HG03135 (cell line): Measurements from ENCODE around the gene SLC35G2.
A peak's percentile ranks its signal among the peaks of the same experiment; 100 is the strongest.
"Not testable (repeated sequence)": the region's sequence is repeated elsewhere in the genome, so short reads cannot be mapped to it uniquely, and the experiment has no call there.

Experiments
- ATAC-seq: cut with Tn5 transposase; IDR thresholded peaks from one replicate; pipeline ENCODE4 v1.9.1; 2021; ENCODE audit warnings: mild to moderate bottlenecking, moderate library complexity; ENCODE audit not compliant: unreplicated experiment

SLC35G2 gene

DNA sequence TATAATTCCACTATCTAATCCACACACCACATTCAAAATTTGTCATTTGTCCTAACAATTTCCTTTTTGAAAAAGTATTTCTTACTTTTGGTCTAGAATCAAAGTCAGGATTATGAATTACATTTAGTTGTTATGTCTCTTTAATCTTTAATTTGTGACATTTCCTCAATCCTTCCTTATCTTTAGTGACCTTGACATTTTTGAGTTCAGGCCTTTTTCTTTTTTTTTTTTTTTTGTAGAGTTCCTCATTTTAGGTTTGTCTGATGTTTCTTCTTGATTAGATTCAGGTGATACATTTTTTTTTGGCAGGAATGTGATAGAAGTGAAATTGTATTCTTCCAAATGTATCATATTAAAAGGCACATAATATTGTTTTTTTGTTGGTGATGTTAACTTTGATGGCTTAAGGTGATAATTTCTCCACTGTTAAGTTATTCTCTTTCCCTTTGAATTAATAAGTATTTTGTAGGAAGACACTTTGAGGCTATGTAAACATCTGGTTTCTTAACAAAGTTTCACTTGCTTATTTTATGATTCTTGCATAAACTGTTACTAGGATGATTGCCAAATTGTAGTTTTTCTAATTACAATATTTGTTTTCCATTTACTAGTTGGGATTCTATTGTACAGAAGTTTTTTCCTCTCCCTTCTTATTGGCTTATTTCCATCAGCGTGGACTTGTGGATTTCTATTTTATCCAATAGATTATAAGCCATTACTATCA is 16.3 kb downstream of the SLC35G2 start:
- no peak for ATAC-seq

- no peak for ATAC-seq
Observed at GRCh38 chr3:136835813-136836510, 17.0 kb downstream of the SLC35G2 start.

DNA sequence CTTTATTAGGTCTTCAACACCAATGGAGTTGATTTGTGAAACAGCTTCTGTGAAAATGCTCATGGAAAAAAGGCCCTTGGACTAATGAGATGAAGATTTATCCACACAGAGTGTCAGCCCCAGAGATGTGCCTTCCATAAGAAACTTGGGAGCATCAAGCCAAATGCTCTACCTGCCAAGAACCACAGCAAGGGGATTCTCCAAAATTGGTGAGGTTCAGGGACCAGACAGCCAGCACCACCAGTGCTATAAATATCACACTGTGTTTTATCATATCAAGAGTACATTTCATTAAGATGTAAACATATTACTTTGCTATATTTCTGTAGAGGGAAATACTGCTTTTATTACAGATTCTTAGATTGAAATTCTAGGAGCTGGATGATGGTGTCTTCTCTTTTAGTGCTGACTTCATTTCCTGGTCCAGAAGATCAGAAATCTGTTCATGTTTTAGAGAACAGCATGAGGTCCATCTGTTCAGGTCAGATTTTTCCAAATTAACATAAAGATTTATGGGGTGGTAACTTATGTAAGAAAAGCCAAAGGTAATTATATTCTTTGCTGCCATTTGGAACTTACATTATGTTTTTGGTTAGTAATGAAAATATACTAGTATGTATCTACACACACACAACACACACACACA is 17.7 kb downstream of the SLC35G2 start:
- no peak for ATAC-seq

DNA sequence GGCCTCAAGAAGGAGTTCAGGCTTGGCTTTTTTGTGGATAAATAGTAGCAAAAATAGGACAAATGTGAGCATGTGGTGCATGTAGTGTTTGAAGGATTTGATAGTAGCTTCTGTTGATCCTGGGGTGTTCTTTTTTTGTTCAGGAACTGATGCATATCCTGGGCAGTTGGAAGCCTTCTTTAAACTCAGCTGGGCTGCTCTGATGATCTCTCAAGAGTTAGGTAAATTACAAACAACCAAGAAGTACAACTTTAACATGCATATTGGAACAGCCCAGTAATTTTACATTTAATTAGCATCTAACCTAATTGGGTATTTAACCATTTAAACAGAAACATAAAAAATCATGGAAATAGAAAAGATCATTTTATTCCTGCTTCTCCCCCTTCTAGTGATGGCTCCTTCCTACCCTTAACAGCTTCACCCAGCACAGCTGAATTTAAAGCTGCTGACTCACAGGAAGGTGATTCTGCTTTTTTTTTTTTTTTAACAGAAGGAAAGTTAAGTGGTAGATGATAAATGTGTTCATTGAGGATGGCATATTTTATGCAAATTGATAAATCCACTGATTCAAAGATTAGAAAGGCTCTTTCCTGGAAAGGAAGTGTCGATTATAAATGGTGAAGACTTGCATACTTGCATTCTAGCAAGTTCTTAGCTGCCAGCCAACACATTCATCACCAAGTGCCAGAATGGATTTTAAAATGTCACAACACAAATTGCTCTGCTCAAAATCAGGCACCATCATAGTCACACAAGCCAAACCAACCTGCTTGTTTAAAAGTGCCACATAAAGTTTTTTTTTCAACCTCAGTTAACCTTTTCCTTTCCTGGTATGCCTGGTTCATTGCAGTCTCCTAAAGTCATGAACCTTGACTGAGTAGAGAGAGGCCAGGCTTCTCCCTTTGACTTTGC is 20.0 kb downstream of the SLC35G2 start:
- no peak for ATAC-seq

DNA sequence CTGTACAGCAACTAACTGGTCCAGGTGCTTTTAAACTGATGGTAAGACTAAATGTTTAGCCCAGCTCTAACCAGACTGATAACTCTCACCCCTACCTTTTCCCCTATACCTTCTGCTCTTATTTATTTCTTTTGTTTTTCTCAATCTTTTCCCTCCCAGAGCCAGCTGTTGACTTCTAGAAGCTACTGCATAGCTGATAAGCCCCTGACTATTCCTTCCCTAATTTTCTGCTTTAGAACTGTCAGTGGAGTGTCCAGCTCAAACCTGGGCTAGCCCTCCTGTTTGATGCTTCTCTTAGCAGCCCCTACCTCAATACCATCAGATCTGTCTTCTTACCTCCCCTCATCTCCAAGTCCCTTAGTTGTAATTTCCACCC is 20.6 kb downstream of the SLC35G2 start:
- ATAC-seq = no peak

DNA sequence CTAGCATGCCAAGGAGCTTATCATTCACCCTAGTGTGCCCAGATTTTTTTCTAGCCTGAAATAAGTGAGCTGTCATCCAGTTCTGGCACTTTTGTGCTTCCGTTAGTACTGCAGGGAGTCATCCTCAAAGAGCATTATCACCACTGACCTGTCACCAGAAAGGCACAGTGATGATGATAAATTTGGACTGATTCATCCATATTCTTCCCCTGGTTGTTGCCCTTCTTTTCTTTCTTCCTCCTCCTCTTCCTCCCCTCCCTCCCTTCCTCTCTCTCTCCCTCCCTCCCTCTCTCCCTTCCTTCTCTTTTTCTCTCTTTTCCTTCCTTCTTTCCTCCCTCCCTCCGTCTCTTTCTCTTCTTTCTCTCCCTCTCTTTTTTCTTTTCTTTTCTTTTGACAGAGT is 21.3 kb downstream of the SLC35G2 start:
- no peak for ATAC-seq

GRCh38 chr3:136842294-136842693 is 23.4 kb downstream of the SLC35G2 start:
- ATAC-seq = no peak

DNA sequence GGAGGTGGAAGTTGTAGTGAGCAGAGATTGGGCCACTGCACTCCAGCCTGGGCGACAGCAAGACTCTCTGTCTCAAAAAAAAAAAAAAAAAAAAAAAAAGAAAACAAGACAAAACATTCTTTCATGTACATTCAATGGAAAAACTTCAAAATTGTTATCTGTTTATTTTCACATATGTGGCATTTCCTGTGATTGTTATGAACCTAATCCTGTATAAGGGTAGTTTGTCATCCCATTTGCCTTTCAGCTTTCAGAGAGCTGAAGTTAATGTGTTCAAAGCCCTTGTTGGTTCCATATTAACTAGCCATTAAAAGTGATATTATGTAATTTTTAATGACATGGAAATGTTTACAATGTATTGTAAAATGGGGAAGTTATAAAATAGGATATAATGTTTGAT is 25.8 kb downstream of the SLC35G2 start:
- no peak for ATAC-seq

GRCh38 chr3:136852180-136852579 is 33.3 kb downstream of the SLC35G2 start:
- ATAC-seq = no peak

- ATAC-seq = no peak
Observed at GRCh38 chr3:136856665-136857064, 37.7 kb downstream of the SLC35G2 start.

- no peak for ATAC-seq
Observed at GRCh38 chr3:136858381-136858780, 39.5 kb downstream of the SLC35G2 start.

GRCh38 chr3:136860541-136860940 is 41.6 kb downstream of the SLC35G2 start:
- no peak for ATAC-seq

DNA sequence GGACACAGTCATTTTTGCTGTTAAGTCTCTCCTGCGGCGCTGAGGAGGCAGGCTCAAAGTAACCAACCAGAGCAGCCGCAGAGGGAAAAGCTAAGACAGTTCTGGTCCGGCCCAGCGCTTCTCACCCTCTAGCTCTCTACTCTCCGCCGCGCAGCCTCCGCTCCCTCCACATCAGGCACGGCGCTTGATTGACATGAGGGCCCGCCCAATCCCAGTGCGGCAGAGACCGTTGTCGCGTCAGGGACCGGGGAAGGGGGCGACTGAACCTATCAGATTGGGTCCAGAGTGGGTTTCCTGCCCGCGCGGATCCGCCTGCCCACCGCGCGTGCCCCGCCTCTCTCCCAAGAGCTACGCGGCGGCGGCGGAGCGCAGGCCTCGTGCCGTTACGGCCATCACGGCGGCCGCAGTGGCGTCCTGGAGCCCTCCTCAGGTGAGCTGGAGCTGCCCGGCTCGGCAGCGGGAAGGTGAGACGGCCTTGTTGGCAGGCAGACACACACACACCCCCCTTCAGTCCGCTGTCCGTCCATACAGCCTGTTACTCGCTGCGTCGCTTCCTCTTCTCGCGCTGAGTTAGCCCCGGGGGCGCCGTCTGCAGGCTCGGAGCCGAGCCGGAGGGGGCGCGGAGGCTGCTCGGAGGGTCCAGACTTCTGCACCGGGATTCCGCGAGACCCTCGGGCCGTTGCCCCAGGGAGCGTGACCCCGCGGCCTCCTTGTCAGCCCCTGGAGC is 43.1 kb downstream of the SLC35G2 start, which contains the start of gene NCK1:
TSS of gene NCK1 (plus strand) at position 319 of the 727 bp plus-strand sequence. CDS start 65,794 bp downstream, outside the sequence.
- peak; percentile 97 for ATAC-seq

DNA sequence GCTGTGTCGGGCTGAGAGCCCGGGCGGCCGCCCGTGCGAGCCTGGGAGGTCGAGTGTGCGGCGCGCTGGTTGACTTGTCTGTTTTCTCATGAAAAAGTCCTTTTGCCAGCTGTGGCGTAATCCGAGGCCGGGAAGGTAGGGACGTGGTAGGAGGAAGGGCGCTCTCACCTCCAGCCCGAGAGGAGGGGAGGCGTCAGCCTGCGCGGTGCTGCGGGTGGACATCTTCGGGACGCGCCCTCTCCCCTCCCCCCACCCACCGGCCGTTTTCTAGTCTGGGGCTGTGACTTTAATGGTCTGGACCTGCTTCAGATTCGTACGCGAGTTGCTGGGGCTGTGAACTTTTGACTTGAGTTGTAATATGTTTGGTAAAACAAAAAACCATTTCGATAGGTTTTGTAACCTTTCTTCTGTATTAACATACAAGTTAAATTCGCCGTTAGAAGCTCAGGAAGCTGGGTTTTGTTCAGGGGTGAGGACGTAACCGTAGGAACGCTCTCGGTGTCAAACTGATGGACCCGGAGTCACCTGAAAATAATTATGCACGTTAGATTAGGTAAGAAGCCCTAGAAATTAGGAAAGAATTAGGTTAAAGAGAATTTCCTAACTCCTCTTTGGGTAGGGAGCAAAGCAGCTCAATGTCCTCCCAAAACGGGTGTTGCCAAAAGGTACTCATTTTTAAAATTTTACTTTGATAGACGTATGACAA is 43.8 kb downstream of the SLC35G2 start:
- ATAC-seq = peak; percentile 21

DNA sequence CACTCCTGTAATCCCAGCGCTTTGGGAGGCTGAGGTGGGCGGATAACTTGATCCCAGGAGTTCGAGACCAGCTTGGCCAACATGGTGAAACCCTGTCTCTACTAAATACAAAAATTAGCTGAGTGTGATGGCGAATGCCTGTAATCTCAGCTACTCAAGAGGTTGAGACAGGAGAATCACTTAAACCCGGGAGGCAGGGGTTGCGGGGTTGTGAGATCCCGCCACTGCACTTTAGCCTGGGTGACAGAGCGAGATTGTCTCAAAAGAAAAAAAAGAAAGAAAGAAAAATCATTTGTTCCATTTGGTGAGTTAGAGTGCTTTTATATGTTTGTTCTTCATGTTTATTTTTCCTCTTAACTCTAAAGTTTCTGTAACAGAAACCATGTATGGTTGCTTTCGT is 50.4 kb downstream of the SLC35G2 start:
- no peak for ATAC-seq

GRCh38 chr3:136872258-136872657 is 53.3 kb downstream of the SLC35G2 start:
- ATAC-seq = not testable (repeated sequence)

DNA sequence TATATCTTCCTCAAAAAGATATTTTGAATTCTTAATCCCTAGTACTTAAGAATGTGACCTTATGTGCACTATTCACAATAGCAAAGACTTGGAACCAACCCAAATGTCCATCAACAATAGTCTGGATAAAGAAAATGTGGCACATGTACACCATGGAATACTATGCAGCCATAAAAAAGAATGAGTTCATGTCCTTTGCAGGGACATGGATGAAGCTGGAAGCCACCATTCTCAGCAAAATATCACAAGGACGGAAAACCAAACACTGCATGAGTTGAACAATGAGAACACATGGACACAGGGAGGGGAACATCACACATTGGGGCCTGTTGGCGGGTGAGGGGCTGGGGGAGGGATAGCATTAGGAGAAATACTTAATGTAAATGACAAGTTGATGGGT is 60.6 kb downstream of the SLC35G2 start:
- ATAC-seq = not testable (repeated sequence)

DNA sequence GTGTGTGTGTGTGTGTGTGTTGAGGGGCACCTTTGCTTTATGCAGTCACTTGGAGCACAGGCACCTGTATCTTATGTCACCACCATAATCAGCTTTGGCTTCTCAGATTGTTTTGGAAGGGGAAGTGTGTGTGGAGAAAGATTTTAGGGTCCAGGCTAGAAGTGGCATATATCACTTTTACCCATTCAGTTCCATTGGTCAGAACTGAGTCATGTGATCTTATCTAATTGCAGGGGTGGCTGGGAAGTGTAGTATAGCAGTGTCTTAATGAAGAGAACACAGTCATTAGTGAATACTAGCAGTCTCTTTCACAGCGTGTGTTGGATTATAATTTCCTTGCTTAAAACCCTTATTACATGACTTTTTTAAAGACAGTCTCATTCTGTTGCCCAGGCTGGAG is 63.6 kb downstream of the SLC35G2 start:
- ATAC-seq = no peak

DNA sequence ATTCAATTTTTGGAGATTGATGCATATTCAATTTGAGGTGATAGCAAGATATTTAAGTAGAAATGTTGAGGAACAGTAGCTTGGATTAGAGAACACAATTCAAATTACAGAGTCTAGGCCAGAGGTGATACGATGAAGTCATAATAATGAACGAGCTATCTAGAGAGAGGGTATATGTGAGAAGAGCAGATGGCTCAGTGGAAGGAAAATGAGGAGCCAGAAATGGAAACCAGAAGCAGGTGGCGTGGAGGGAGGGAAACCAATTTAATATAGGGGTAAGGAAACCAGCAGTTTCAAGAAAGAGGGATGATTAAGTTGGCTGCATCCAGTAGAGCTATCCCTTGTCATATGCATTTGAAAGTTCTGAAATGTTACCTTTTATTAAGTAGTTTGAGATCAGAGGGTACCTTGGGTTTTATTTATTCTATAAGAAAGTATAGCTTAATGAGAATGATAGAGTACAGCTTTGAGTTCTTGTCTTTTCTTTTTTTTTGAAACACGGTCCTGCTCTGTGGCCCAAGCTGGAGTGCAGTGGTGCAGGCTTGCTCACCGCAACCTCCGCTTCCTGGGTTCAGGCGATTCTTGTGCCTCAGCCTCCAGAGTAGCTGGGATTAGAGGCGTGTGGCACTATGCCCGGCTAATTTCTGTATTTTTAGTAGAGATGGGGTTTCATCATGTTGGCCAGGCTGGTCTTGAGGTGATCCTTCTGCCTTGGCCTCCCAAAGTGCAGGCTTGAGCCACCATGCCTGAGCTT is 65.2 kb downstream of the SLC35G2 start:
- no peak for ATAC-seq
